A673 (cell line): Measurements from ENCODE around the gene VPS13D. TPM values are rescaled to one million over a fixed set of nuclear protein-coding genes. Genes with fewer than 3 reads are reported as not detected.

Source experiments
- BruUV-seq: library from RNA; stranded (reverse); fragments of 400-500 nt; replicated peaks from 2 replicates; lab custom pipeline; 2021; lab: Mats Ljungman, UMichigan
- CTCF ChIA-PET: fragments of 300-600 bp; sonication (Branson Sonifier 250); formaldehyde crosslinking; loops from one replicate; lab custom pipeline; 2022; ENCODE audit warnings: antibody characterized with exemption; lab: Charles Lee
- POLR2A ChIA-PET: fragments of 300-600 bp; sonication (Branson Sonifier 250); formaldehyde crosslinking; loops from one replicate; lab custom pipeline; 2022; ENCODE audit warnings: antibody characterized with exemption; ENCODE audit not compliant: low non-redundant PET; lab: Charles Lee
- DNase-seq: peaks from one replicate; pipeline ENCODE4 v3.0.0-alpha.2; 2015; ENCODE audit warnings: low spot score
- H3K27ac ChIP-seq: fragments of 200-600 bp; sonication (generic); 2 replicates; pipeline ENCODE4 v1.5.1; 2016; ENCODE audit warnings: mixed run types, low read depth, mild to moderate bottlenecking, mixed read lengths, antibody characterized with exemption, low read length; ENCODE audit not compliant: poor library complexity, severe bottlenecking
- H3K27me3 ChIP-seq: fragments of 200-600 bp; sonication (generic); replicated peaks from 2 replicates; pipeline ENCODE4 v1.6.1; 2017; ENCODE audit warnings: mixed run types, low read depth, mild to moderate bottlenecking, mixed read lengths, antibody characterized with exemption, low read length; ENCODE audit not compliant: insufficient read depth, poor library complexity
- H3K36me3 ChIP-seq: fragments of 200-600 bp; sonication (generic); 2 replicates; pipeline ENCODE4 v1.6.1; 2016; ENCODE audit warnings: mixed run types, mild to moderate bottlenecking, mixed read lengths, antibody characterized with exemption, low read length; ENCODE audit not compliant: insufficient read depth, poor library complexity, severe bottlenecking
- H3K4me1 ChIP-seq: fragments of 200-600 bp; sonication (generic); 2 replicates; pipeline ENCODE4 v1.6.1; 2017; ENCODE audit warnings: mixed run types, mild to moderate bottlenecking, mixed read lengths, antibody characterized with exemption, low read length; ENCODE audit not compliant: insufficient read depth, poor library complexity, severe bottlenecking
- H3K4me3 ChIP-seq: fragments of 200-600 bp; sonication (generic); 2 replicates; pipeline ENCODE4 v1.5.1; 2016; ENCODE audit warnings: low read depth, mixed run types, mild to moderate bottlenecking, mixed read lengths, low read length; ENCODE audit not compliant: poor library complexity, severe bottlenecking
- H3K9me3 ChIP-seq: fragments of 200-600 bp; sonication (generic); 2 replicates; pipeline ENCODE4 v1.6.1; 2016; ENCODE audit warnings: mixed run types, low read depth, mild to moderate bottlenecking, mixed read lengths, antibody characterized with exemption, low read length; ENCODE audit not compliant: poor library complexity, severe bottlenecking
- EZH2 ChIP-seq: fragments of 200-600 bp; sonication (generic); IDR thresholded peaks from 2 replicates; pipeline ENCODE4 v1.6.1; 2017; ENCODE audit warnings: borderline replicate concordance, low read depth, mild to moderate bottlenecking, mixed read lengths, antibody characterized with exemption, low read length; ENCODE audit not compliant: poor library complexity, severe bottlenecking
- intact Hi-C: fragments of 100-400 bp; cut with micrococcal nuclease; formaldehyde crosslinking; loops from one replicate; pipeline ENCODE4 v1.10.0; 2022; ENCODE audit not compliant: unreplicated experiment
- total RNA-seq: library from RNA; stranded (reverse); gene quantifications from 2 replicates; pipeline ENCODE4 v1.2.3, GENCODE V29; 2021
- TF ChIP-seq, protein P1 (sequence below): fragments of 300-800, 200-600 bp; sonication (generic); conservative IDR thresholded peaks from 2 replicates; pipeline ENCODE4 v1.5.1; 2017; ENCODE audit warnings: low read depth, mild to moderate bottlenecking, antibody characterized with exemption, low read length, moderate library complexity, mixed read lengths

VPS13D gene
- total RNA-seq, 1 experiment from 2014 or later, result 32.5 TPM

DNA sequence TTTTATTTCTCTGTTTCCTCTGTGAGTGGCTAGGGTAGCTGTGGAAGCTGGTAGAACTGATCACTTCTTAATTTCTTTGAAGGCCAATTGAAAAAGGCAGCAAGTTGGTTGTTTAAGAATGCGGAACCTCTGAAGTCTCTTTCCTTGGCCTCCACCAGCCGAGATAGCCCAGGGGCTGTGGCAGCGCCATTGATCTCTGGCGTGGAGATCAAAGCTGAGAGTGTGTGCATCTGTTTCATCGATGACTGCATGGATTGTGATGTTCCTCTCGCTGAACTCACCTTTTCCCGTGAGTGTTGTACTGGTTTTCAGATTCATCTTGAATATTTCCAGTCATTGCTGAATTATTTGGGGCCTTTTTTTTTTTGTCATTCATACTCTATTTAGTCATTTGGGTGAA, 97.7 kb downstream of the VPS13D start:
- peaks cover 8% of the 10 kb centered on the region for H3K36me3 ChIP-seq
- H3K27me3 ChIP-seq, result no peaks in the 10 kb centered on the region
- DNase-seq, result no peak
- no TSS peak for BruUV-seq
- H3K4me3 ChIP-seq, result no peak overlapping the region
- intact Hi-C loops, result no loop called here
- no peak overlapping the region for H3K27ac ChIP-seq
- no peaks in the 10 kb centered on the region for H3K9me3 ChIP-seq
- ChIA-PET CTCF (no interaction called here), POLR2A (no interaction called here)
- TF ChIP-seq, protein P1, sequence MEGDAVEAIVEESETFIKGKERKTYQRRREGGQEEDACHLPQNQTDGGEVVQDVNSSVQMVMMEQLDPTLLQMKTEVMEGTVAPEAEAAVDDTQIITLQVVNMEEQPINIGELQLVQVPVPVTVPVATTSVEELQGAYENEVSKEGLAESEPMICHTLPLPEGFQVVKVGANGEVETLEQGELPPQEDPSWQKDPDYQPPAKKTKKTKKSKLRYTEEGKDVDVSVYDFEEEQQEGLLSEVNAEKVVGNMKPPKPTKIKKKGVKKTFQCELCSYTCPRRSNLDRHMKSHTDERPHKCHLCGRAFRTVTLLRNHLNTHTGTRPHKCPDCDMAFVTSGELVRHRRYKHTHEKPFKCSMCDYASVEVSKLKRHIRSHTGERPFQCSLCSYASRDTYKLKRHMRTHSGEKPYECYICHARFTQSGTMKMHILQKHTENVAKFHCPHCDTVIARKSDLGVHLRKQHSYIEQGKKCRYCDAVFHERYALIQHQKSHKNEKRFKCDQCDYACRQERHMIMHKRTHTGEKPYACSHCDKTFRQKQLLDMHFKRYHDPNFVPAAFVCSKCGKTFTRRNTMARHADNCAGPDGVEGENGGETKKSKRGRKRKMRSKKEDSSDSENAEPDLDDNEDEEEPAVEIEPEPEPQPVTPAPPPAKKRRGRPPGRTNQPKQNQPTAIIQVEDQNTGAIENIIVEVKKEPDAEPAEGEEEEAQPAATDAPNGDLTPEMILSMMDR, result no peak
- no peaks in the 10 kb centered on the region for H3K4me1 ChIP-seq

DNA sequence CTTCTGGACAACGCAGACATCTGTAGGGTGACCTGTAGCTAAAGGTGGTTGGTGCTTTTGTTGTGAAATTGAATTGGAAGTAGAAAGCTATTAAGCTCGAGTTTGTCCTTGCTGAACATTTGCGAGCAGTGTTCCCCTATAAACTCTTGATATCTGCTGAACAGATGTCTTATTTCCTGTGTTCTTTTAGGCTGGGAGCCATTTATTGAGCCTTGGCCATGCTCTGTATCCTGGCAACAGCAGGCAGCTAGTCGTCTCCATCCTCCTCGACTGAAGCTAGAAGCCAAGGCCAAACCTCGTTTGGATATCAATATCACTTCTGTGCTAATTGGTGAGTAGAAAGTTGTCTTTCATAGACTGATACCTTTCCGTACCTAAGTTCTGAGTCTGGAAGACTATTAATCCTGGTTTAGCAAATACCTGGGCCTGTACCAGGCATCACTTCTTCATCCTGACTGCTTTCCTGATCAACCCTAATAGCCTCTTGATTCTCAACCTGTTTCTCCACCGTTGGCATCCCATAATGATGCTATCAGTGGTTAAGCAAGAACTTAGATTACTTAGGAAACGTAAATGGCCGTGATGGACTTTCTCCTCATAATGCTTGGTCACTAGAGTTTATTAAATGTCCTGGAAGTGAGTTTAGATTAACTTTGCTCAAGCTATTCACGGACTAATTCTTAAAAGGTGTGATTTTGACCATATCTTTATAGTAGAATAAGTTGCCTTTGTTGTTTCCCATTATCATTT, 103.4 kb downstream of the VPS13D start:
- BruUV-seq, result no TSS peak
- H3K27ac ChIP-seq, result no peak overlapping the region
- no peak overlapping the region for H3K4me3 ChIP-seq
- POLR2A ChIA-PET, result no interaction called here
- CTCF ChIA-PET, result no interaction called here
- H3K4me1 ChIP-seq, result no peaks in the 10 kb centered on the region
- H3K9me3 ChIP-seq, result no peaks in the 10 kb centered on the region
- H3K27me3 ChIP-seq, result no peaks in the 10 kb centered on the region
- intact Hi-C loops, result no loop called here
- H3K36me3 ChIP-seq, result peaks cover 14% of the 10 kb centered on the region
- DNase-seq, result no peak
- TF ChIP-seq, protein P1, result no peak
- no peak for TF ChIP-seq EZH2

DNA sequence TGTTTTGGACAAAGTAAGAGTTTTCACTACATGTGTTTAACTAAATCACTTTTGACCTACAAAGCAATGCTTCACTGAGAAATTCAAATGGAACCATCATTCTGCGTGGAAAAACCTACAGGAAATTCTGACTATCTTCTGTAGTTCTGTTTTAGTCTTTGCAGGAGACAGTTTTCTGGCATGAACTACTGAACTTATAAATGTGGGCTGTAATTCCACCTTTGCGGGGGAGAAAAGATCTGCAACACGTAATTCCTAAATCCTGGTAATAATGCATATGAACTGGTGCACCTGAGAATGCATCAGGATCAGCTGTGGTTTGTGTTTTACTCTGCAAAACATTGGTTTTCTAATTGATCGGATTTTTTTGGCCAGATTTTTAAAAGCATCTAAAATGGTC, 106.0 kb downstream of the VPS13D start:
- Histone ChIP-seq H3K4me1 (peaks cover 8% of the 10 kb centered on the region), H3K4me3 (no peak overlapping the region), H3K9me3 (no peaks in the 10 kb centered on the region), H3K36me3 (peaks cover 13% of the 10 kb centered on the region), H3K27me3 (no peaks in the 10 kb centered on the region), H3K27ac (no peak overlapping the region)
- POLR2A ChIA-PET, result no interaction called here
- no peak for TF ChIP-seq EZH2
- TF ChIP-seq, protein P1, result no peak
- CTCF ChIA-PET, result no interaction called here
- no peak for DNase-seq
- intact Hi-C loops, result no loop called here
- BruUV-seq, result no TSS peak
